WI38 (cell line): ENCODE measurements around the gene ZSCAN5A.

Source experiments
- H3K4me3 ChIP-seq: 2 replicates; pipeline ENCODE4 v1.5.1; 2011; ENCODE audit warnings: low read depth, mild to moderate bottlenecking, control low read depth, low read length
- CTCF ChIP-seq: IDR thresholded peaks from 2 replicates; pipeline ENCODE4 v1.5.1; 2012; ENCODE audit warnings: low read depth, mild to moderate bottlenecking, control low read depth, low read length

Gene ZSCAN5A

GRCh38 chr19:56294549-56294948 lies 20.1 kb downstream of the ZSCAN5A start:
- H3K4me3 ChIP-seq: no peak overlapping the region
- TF ChIP-seq CTCF: no peak

GRCh38 chr19:56291867-56292266 lies 22.8 kb downstream of the ZSCAN5A start:
- TF ChIP-seq CTCF: no peak
- no peak overlapping the region for H3K4me3 ChIP-seq

- TF ChIP-seq CTCF: no peak
- no peak overlapping the region for H3K4me3 ChIP-seq
Observed at GRCh38 chr19:56290104-56290503, 24.5 kb downstream of the ZSCAN5A start.

- H3K4me3 ChIP-seq: no peak overlapping the region
- TF ChIP-seq CTCF: no peak
Observed at GRCh38 chr19:56284746-56285145, 29.9 kb downstream of the ZSCAN5A start.

GRCh38 chr19:56282809-56283208 lies 31.8 kb downstream of the ZSCAN5A start:
- no peak for TF ChIP-seq CTCF
- H3K4me3 ChIP-seq: no peak overlapping the region

- H3K4me3 ChIP-seq: no peak overlapping the region
- TF ChIP-seq CTCF: no peak
Observed at GRCh38 chr19:56273563-56274117, 41.0 kb downstream of the ZSCAN5A start.

- H3K4me3 ChIP-seq: no peak within 1 kb of the TSS
- TF ChIP-seq CTCF: no peak
Observed at GRCh38 chr19:56272161-56272798, 42.4 kb downstream of the ZSCAN5A start, which contains the start of gene EDDM13. EDDM13 (plus strand) TSS chr19:56272748; CDS start chr19:56272835, 87 bp downstream.
